ENCODE data around the gene COLEC11.
A peak's percentile ranks its signal among the peaks of the same experiment; 100 is the strongest.
"Not testable (repeated sequence)": the region's sequence is repeated elsewhere in the genome, so short reads cannot be mapped to it uniquely, and the experiment has no call there.

Gene COLEC11

GRCh38 chr2:3594493-3595281 lies at the start of gene COLEC11:
Gene COLEC11 (plus strand): TSS chr2:3595112. CDS start chr2:3604341, 9,229 bp downstream.
- DNase-seq (ENCODE audit: low read depth in 1 of 2, low spot score in 1 of 2): no peak

GRCh38 chr2:3545788-3546478 lies 49.0 kb upstream of the COLEC11 start:
- DNase-seq (ENCODE audit: low read depth in 1 of 2, low spot score in 1 of 2): no peak

- DNase-seq (ENCODE audit: low read depth in 1 of 2, low spot score in 1 of 2): no peak
Observed at GRCh38 chr2:3547915-3548314, 47.0 kb upstream of the COLEC11 start.

- no peak for DNase-seq (ENCODE audit: low read depth in 1 of 2, low spot score in 1 of 2)
Observed at GRCh38 chr2:3553946-3554345, 41.0 kb upstream of the COLEC11 start.

GRCh38 chr2:3557639-3558204 lies 37.2 kb upstream of the COLEC11 start:
- DNase-seq (ENCODE audit: low read depth in 1 of 2, low spot score in 1 of 2): peak in 1 of 2 donors; percentile 12

GRCh38 chr2:3558205-3559014 lies 36.5 kb upstream of the COLEC11 start, which contains the start of gene RNASEH1:
Gene RNASEH1 (minus strand): TSS chr2:3558333. CDS start chr2:3558260, 73 bp downstream.
- peak; percentile 98 to 99 for DNase-seq (ENCODE audit: low read depth in 1 of 2, low spot score in 1 of 2)

GRCh38 chr2:3563521-3563976 lies 31.4 kb upstream of the COLEC11 start:
- no peak for DNase-seq (ENCODE audit: low read depth in 1 of 2, low spot score in 1 of 2)

- DNase-seq (ENCODE audit: low read depth in 1 of 2, low spot score in 1 of 2): no peak
Observed at GRCh38 chr2:3565117-3565516, 29.8 kb upstream of the COLEC11 start.

- DNase-seq (ENCODE audit: low read depth in 1 of 2, low spot score in 1 of 2): no peak
Observed at GRCh38 chr2:3566806-3567205, 28.1 kb upstream of the COLEC11 start.

GRCh38 chr2:3569656-3570055 lies 25.3 kb upstream of the COLEC11 start:
- not testable (repeated sequence) for DNase-seq (ENCODE audit: low read depth in 1 of 2, low spot score in 1 of 2)

GRCh38 chr2:3571284-3571683 lies 23.6 kb upstream of the COLEC11 start:
- DNase-seq (ENCODE audit: low read depth in 1 of 2, low spot score in 1 of 2): no peak

- no peak for DNase-seq (ENCODE audit: low read depth in 1 of 2, low spot score in 1 of 2)
Observed at GRCh38 chr2:3572620-3573019, 22.3 kb upstream of the COLEC11 start.

GRCh38 chr2:3574155-3574554 lies 20.8 kb upstream of the COLEC11 start:
- DNase-seq (ENCODE audit: low read depth in 1 of 2, low spot score in 1 of 2): no peak

- peak in 1 of 2 donors; percentile 10 for DNase-seq (ENCODE audit: low read depth in 1 of 2, low spot score in 1 of 2)
Observed at GRCh38 chr2:3575534-3576262, 19.2 kb upstream of the COLEC11 start.

GRCh38 chr2:3576263-3576630 lies 18.7 kb upstream of the COLEC11 start:
- not testable (repeated sequence) for DNase-seq (ENCODE audit: low read depth in 1 of 2, low spot score in 1 of 2)

- no peak for DNase-seq (ENCODE audit: low read depth in 1 of 2, low spot score in 1 of 2)
Observed at GRCh38 chr2:3578987-3579386, 15.9 kb upstream of the COLEC11 start.

- no peak for DNase-seq (ENCODE audit: low read depth in 1 of 2, low spot score in 1 of 2)
Observed at GRCh38 chr2:3580449-3580848, 14.5 kb upstream of the COLEC11 start.

GRCh38 chr2:3581367-3582262 lies 13.3 kb upstream of the COLEC11 start:
- DNase-seq (ENCODE audit: low read depth in 1 of 2, low spot score in 1 of 2): no peak

- DNase-seq (ENCODE audit: low read depth in 1 of 2, low spot score in 1 of 2): no peak
Observed at GRCh38 chr2:3584076-3584475, 10.8 kb upstream of the COLEC11 start.

Measured in activated CD4-positive, alpha-beta T cell treated with anti-CD3 and anti-CD28 coated beads, Interleukin-2, amount 50 U/mL, for 24 hours (primary cell).